ENCODE data around the gene SECISBP2L.

GRCh38 chr15:48987142-48987541, 59.1 kb downstream of the SECISBP2L start:
- no peak for TF ChIP-seq CTCF (conservative IDR thresholded peaks at IDR 0.05; ENCODE audit: low read depth in 2 of 2)
- no peak for TF ChIP-seq NANOG (IDR thresholded peaks at IDR 0.05; ENCODE audit: borderline replicate concordance)
- no peak for TF ChIP-seq EZH2phosphoT487 (IDR thresholded peaks at IDR 0.05; ENCODE audit: unreplicated experiment)
- TF ChIP-seq POLR2AphosphoS5 (IDR thresholded peaks at IDR 0.05; ENCODE audit: low read depth) = no peak
- TF ChIP-seq REST (IDR thresholded peaks at IDR 0.05; ENCODE audit: unreplicated experiment) = no peak
- no peak for TF ChIP-seq CREB1 (CRISPR knock-in tag; IDR thresholded peaks at IDR 0.05; ENCODE audit: low read depth)
- TF ChIP-seq JUNB (IDR thresholded peaks at IDR 0.05; ENCODE audit: unreplicated experiment) = no peak
- TF ChIP-seq EZH2 (IDR thresholded peaks at IDR 0.05; ENCODE audit: low read depth, unreplicated experiment) = no peak
- no peak for TF ChIP-seq ZNF114 (CRISPR knock-in tag; IDR thresholded peaks at IDR 0.05)
- TF ChIP-seq ZNF462 (CRISPR knock-in tag; IDR thresholded peaks at IDR 0.05) = no peak
- no peak for TF ChIP-seq STAT1 (IDR thresholded peaks at IDR 0.05; ENCODE audit: unreplicated experiment)
